Neutrophil (primary cell): Measurements from ENCODE around the gene ACHE.

Experiments used
- H3K27ac ChIP-seq: fragments of 200-600 bp; sonication (generic); 2 replicates; pipeline ENCODE4 v1.5.1; 2016; ENCODE audit warnings: mild to moderate bottlenecking, moderate library complexity
- H3K27me3 ChIP-seq: fragments of 200-600 bp; sonication (generic); 2 replicates; pipeline ENCODE4 v1.6.0; 2016; ENCODE audit warnings: mild to moderate bottlenecking
- H3K36me3 ChIP-seq: fragments of 200-600 bp; sonication (generic); 2 replicates; pipeline ENCODE4 v1.5.1; 2017
- H3K4me1 ChIP-seq, 2 experiments: fragments of 200-600 bp in 1 of 2; sonication (generic) in 1 of 2; 1 replicate in 1 of 2; 2 replicates in 1 of 2; pipeline versions ENCODE4 v1.5.1 to v1.6.1; 2013 to 2016; ENCODE audit warnings: low read depth in 1 of 2, low read length in 1 of 2, mild to moderate bottlenecking in 1 of 2, moderate library complexity in 1 of 2; ENCODE audit not compliant: control insufficient read depth in 1 of 2, insufficient read depth in 1 of 2
- H3K4me3 ChIP-seq, 2 experiments: fragments of 200-600 bp in 1 of 2; sonication (generic) in 1 of 2; 1 replicate in 1 of 2; 2 replicates in 1 of 2; pipeline ENCODE4 v1.5.1; 2013 to 2016; ENCODE audit warnings: low read depth in 1 of 2, low read length in 1 of 2, mild to moderate bottlenecking in 1 of 2, moderate library complexity in 1 of 2
- H3K9me3 ChIP-seq: fragments of 200-600 bp; sonication (generic); 2 replicates; pipeline ENCODE4 v1.5.1; 2016
- TF ChIP-seq, protein P1 (sequence below): fragments of 200-600 bp; sonication (generic); IDR thresholded peaks from 2 replicates; pipeline ENCODE4 v1.5.1; 2016; ENCODE audit warnings: antibody characterized with exemption

Gene ACHE

GRCh38 chr7:100882201-100882600 lies 13.5 kb downstream of the ACHE start:
- no peaks in the 10 kb centered on the region for H3K9me3 ChIP-seq
- no peaks in the 10 kb centered on the region for H3K27me3 ChIP-seq
- TF ChIP-seq, protein P1, sequence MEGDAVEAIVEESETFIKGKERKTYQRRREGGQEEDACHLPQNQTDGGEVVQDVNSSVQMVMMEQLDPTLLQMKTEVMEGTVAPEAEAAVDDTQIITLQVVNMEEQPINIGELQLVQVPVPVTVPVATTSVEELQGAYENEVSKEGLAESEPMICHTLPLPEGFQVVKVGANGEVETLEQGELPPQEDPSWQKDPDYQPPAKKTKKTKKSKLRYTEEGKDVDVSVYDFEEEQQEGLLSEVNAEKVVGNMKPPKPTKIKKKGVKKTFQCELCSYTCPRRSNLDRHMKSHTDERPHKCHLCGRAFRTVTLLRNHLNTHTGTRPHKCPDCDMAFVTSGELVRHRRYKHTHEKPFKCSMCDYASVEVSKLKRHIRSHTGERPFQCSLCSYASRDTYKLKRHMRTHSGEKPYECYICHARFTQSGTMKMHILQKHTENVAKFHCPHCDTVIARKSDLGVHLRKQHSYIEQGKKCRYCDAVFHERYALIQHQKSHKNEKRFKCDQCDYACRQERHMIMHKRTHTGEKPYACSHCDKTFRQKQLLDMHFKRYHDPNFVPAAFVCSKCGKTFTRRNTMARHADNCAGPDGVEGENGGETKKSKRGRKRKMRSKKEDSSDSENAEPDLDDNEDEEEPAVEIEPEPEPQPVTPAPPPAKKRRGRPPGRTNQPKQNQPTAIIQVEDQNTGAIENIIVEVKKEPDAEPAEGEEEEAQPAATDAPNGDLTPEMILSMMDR = no peak
- no peak overlapping the region for H3K27ac ChIP-seq
- peaks cover 84% of the 10 kb centered on the region for H3K36me3 ChIP-seq
- peaks cover 12% of the 10 kb centered on the region in 2 experiments for H3K4me1 ChIP-seq
- H3K4me3 ChIP-seq = no peak overlapping the region

DNA sequence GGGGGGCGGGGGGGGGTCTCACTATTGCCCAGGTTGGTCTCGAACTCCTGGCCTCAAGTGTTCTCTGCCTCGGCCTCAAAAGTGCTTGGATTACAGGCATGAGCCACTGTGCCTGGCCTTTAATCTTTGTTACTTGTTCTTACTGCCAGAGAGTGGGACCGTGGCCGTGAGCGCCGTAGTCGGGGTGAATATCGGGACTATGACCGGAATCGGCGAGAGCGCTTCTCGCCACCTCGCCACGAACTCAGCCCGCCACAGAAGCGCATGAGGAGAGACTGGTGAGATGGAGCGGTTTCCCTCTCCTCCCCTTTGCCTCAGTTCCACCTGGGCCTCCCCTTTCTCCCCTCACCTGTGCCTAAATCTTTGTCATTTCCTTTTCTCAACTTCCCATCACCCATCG lies 14.6 kb downstream of the ACHE start:
- TF ChIP-seq, protein P1 = no peak
- H3K9me3 ChIP-seq = no peaks in the 10 kb centered on the region
- H3K27ac ChIP-seq = no peak overlapping the region
- H3K36me3 ChIP-seq = peaks cover 84% of the 10 kb centered on the region
- H3K27me3 ChIP-seq = no peaks in the 10 kb centered on the region
- H3K4me1 ChIP-seq = peaks cover 6 to 8% of the 10 kb centered on the region in 2 experiments
- H3K4me3 ChIP-seq = no peak overlapping the region

- Histone ChIP-seq H3K27ac (no peak overlapping the region), H3K27me3 (no peaks in the 10 kb centered on the region), H3K9me3 (no peaks in the 10 kb centered on the region), H3K36me3 (peaks cover 79% of the 10 kb centered on the region), H3K4me3 (no peak overlapping the region), H3K4me1 (peaks cover 10 to 11% of the 10 kb centered on the region in 2 experiments)
- TF ChIP-seq, protein P1 = no peak
Measured at GRCh38 chr7:100880645-100881044, 15.0 kb downstream of the ACHE start.

- Histone ChIP-seq H3K4me1 (peaks cover 15 to 17% of the 10 kb centered on the region in 2 experiments), H3K4me3 (no peak overlapping the region), H3K9me3 (no peaks in the 10 kb centered on the region), H3K27ac (no peak overlapping the region), H3K36me3 (peaks cover 70% of the 10 kb centered on the region), H3K27me3 (no peaks in the 10 kb centered on the region)
- TF ChIP-seq, protein P1 = no peak
Measured at GRCh38 chr7:100879685-100880261, 15.9 kb downstream of the ACHE start.

GRCh38 chr7:100878685-100879084 lies 17.0 kb downstream of the ACHE start:
- no peak overlapping the region for H3K27ac ChIP-seq
- H3K9me3 ChIP-seq = no peaks in the 10 kb centered on the region
- TF ChIP-seq, protein P1 = no peak
- H3K27me3 ChIP-seq = no peaks in the 10 kb centered on the region
- H3K4me3 ChIP-seq = no peak overlapping the region
- peaks cover 23 to 26% of the 10 kb centered on the region in 2 experiments for H3K4me1 ChIP-seq
- peaks cover 59% of the 10 kb centered on the region for H3K36me3 ChIP-seq
